ENCODE measurements around the gene RTEL1.

DNA sequence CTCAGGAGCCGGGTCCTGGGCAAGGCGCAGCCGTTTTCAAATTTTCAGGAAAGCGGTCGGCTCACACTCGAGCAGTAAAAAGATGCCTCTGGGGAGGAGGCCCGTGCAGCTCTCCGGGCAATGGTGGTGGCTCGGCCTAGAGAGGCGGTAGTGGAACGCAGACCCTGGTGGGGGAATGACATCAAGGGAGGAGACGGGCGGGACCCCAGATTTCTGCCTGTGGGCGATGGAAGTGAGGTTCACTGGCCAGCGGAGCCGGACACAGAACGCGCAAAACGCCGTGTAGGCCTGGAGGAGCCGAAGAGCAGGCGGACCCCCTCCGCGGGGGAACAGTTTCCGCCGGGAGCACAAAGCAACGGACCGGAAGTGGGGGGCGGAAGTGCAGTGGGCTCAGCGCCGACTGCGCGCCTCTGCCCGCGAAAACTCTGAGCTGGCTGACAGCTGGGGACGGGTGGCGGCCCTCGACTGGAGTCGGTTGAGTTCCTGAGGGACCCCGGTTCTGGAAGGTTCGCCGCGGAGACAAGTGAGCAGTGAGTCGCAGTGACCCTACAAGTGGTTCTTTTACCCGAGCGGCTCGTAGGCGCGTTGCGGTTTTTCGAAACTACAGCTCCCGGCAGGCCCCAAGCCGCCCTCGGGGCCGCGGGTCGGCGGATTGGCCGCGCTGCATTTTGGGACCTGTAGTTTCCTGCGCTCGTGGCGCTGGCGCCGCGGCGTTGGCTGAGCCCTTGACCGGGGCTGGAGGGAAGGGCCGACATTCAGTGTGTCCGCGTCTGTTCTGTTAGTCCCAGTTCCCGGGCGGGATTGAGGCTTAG, at the start of gene RTEL1:
- TF ChIP-seq, protein P1, sequence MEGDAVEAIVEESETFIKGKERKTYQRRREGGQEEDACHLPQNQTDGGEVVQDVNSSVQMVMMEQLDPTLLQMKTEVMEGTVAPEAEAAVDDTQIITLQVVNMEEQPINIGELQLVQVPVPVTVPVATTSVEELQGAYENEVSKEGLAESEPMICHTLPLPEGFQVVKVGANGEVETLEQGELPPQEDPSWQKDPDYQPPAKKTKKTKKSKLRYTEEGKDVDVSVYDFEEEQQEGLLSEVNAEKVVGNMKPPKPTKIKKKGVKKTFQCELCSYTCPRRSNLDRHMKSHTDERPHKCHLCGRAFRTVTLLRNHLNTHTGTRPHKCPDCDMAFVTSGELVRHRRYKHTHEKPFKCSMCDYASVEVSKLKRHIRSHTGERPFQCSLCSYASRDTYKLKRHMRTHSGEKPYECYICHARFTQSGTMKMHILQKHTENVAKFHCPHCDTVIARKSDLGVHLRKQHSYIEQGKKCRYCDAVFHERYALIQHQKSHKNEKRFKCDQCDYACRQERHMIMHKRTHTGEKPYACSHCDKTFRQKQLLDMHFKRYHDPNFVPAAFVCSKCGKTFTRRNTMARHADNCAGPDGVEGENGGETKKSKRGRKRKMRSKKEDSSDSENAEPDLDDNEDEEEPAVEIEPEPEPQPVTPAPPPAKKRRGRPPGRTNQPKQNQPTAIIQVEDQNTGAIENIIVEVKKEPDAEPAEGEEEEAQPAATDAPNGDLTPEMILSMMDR (conservative IDR thresholded peaks at IDR 0.05; ENCODE audit: low read depth, low read length) = no peak
- TF ChIP-seq EZH2 (IDR thresholded peaks at IDR 0.05; ENCODE audit: low read length, unreplicated experiment) (no peak), EZH2phosphoT487 (IDR thresholded peaks at IDR 0.05; ENCODE audit: borderline replicate concordance, low read length) (no peak)
